ENCODE results near the gene CLCN5.

GRCh38 chrX:49960061-49960460, 37.7 kb downstream of the CLCN5 start:
- TF ChIP-seq CTCF (tag by site-specific recombination; IDR thresholded peaks at IDR 0.05) (no peak), ZNF362 (tag by site-specific recombination; IDR thresholded peaks at IDR 0.05) (no peak), ZNF624 (tag by site-specific recombination; IDR thresholded peaks at IDR 0.05) (no peak), TCF7L2 (IDR thresholded peaks at IDR 0.05; ENCODE audit: borderline replicate concordance, low read depth, low read length) (no peak), ZNF292 (tag by site-specific recombination; IDR thresholded peaks at IDR 0.05; ENCODE audit: borderline replicate concordance, low read depth) (no peak), PBX3 (CRISPR knock-in tag; IDR thresholded peaks at IDR 0.05) (no peak), IKZF3 (tag by site-specific recombination; IDR thresholded peaks at IDR 0.05) (no peak), ZBTB8A (tag by site-specific recombination; IDR thresholded peaks at IDR 0.05) (no peak), ZNF18 (tag by site-specific recombination; IDR thresholded peaks at IDR 0.05) (no peak), ZNF692 (tag by site-specific recombination; IDR thresholded peaks at IDR 0.05) (no peak)
